ENCODE results near the gene TAS2R1.
"Not testable (repeated sequence)": the region's sequence is repeated elsewhere in the genome, so short reads cannot be mapped to it uniquely, and the experiment has no call there.

Gene TAS2R1

DNA sequence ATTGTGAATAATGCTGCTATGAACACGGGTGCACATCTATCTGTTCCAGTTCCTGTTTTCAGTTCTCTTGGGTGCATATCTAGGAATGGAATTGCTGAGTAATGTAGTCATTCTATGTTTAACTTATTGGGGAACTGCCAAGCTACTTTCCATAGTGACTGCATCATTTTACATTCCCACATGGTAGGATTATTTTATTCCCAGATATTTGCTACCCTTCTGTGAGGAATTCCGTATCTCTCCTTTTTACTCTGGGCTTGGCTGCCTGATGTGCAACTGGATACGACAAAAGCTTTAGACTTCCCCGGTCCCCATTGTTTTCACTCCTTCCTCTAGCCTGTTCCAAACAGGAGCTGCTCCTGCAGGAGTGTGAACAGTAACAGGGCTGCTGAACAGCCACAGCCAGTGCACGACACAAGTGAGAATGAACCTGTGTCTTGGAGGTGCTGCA lies 7.2 kb downstream of the TAS2R1 start:
- DNase-seq, result no peak

GRCh38 chr5:9621379-9621903 lies 8.7 kb downstream of the TAS2R1 start:
- no peak for DNase-seq

- DNase-seq, result no peak
Measured at GRCh38 chr5:9619331-9620092, 10.6 kb downstream of the TAS2R1 start.

- no peak for DNase-seq
Measured at GRCh38 chr5:9617739-9618504, 12.2 kb downstream of the TAS2R1 start.

GRCh38 chr5:9617221-9617620 lies 12.9 kb downstream of the TAS2R1 start:
- DNase-seq, result peak; percentile 18

GRCh38 chr5:9615331-9615730 lies 14.8 kb downstream of the TAS2R1 start:
- no peak for DNase-seq

DNA sequence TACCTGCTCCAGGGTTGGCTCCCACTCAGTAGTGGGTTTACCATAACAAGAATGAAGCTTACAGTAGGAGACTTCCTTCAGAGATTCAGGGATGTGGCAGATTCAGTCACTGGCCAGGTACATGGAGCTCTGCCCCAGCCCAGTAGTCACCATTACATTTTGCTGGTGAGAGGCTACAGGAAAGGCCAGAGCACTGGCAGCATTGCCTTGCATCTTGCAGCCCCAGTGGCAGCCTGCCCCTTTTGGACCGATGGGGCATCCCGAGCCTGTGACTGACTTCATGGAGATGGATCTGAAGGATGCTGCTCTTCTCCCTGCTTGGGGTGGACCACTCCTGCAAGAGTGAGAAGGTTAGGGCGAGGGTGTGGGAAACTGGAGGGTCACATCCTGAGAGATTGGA lies 16.8 kb downstream of the TAS2R1 start:
- no peak for DNase-seq

GRCh38 chr5:9610969-9611368 lies 19.2 kb downstream of the TAS2R1 start:
- no peak for DNase-seq

- DNase-seq, result no peak
Measured at GRCh38 chr5:9610364-9610763, 19.8 kb downstream of the TAS2R1 start.

GRCh38 chr5:9608093-9608492 lies 22.1 kb downstream of the TAS2R1 start:
- no peak for DNase-seq

GRCh38 chr5:9605041-9605838 lies 24.9 kb downstream of the TAS2R1 start:
- no peak for DNase-seq

GRCh38 chr5:9604416-9604815 lies 25.7 kb downstream of the TAS2R1 start:
- DNase-seq, result no peak

DNA sequence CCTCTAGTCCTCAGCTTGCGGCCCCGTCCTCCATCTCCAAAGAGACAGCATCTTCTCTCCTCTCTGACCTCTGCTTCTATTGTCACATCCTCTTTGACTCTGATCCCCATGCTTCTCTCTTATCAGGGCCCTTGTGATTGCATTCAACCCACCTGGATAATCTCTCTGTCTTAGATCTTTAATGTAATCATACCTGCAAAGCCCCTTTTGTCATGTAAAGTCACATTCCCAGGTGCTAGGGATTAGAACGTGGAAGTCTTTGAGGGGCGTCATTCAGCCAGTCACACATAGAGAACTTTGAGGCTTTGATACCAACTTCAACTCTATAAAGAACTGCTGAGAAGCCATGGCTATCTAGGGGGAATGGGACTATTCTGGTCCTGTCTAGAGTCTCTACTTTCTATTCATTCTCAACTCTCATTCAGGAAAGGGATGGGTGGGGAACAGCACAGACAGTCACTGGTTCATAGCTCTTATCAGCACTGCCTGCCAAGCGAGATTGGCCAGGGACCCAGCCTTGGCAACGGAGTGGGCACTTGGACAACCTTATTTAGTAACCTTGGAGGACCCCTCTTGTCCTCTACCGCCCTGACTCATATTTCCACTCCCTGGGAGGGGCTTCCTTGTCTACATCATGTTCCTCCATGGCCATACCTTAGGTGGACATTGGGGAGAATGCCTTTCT lies 29.0 kb downstream of the TAS2R1 start:
- no peak for DNase-seq

DNA sequence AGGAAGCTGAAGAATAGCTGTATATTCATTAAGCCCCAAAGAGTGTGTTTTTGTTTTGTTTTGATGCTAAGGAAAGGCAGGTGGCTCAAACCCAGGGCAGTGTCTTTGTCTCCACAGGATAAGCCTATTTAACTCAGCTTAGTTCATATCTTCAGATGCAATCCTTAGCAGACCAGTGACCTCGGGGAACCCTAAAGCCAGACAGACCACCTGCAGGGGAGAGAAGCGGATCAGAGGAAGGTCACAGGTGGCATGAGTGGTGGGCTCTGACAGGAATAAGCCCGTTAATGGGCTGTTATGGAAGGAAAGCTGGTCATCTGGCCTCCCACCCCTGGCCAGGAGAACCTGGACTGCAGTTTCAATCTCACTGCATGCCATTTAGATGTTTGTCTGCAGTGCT lies 30.8 kb downstream of the TAS2R1 start:
- DNase-seq, result no peak

DNA sequence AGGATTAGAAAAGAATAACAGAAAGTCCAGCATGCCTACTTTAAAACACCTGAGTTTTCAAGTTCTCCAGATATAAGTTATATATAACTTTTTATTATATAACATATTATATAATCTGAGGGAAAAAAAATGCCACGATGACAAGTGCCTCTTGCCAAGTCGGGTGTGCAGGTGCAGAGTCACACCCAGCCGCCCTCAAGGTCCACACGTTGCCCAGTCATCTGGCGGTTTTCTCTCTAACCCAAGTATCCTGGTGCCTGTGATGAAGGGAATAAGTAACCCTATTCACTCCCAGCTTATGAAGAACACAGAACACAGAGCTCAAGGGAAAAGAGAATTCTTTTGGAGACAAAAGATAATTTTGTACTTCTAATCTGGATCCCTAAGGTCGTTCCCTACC lies 31.8 kb downstream of the TAS2R1 start:
- DNase-seq, result not testable (repeated sequence)

DNA sequence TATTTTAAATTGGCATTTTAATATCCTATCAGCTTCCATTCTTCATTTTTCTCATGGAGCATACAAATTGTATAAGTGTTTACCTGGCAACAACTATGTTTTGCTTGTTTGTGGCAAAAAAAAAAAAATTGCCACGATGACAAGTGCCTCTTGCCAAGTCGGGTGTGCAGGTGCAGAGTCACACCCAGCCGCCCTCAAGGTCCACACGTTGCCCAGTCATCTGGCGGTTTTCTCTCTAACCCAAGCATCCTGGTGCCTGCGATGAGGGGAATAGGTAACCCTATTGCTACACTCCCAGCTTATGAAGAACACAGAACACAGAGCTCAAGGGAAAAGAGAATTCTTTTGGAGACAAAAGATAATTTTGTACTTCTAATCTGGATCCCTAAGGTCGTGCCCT lies 32.8 kb downstream of the TAS2R1 start:
- not testable (repeated sequence) for DNase-seq

GRCh38 chr5:9596824-9597223 lies 33.3 kb downstream of the TAS2R1 start:
- DNase-seq, result no peak

DNA sequence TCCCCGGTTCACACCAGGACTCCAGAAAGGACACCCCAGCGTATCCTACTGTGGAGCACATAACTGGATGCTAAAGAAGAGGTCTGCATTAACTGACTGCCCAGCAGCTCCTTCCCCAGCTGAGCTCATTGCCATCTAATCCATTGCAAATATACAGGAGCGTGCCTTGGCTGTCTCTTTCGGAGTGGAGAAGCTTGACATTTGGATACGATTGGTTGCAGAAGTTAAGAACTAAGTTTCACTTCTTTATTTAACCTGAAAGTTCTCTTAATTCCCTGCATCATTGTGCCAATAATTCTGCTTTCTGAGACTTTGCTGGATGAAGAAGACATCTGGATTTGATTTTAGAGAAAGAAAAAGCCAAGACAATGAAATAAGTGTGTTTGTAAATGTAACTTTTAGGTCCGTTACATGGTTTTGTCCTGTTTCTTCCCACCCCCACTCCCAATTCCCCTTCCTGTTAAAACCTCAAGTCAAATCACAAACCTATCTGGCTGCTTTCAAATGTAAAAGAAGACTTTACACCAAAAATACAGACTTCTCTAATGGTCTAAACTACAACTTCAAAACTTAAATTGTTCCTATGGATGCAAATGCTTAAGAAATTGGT lies 33.9 kb downstream of the TAS2R1 start:
- no peak for DNase-seq

DNA sequence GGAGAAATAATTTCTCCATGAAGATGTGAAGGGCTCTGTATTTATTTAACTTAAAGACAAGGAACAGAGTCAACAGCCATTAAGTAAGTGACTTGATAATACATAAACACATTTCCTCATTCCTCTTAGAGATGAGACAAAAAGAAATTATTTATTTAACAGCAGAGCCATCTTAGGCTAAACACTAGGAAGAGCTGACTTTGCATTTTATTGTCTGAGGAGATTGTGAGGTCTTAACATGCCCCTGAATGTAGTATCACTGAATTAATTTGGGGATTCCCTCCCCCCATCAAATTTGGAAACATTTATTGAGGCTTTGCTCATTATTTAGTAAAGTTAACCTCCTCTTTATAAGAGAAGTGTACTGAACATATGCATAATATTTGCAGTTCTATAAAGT lies 35.2 kb downstream of the TAS2R1 start:
- DNase-seq, result no peak

- no peak for DNase-seq
Measured at GRCh38 chr5:9589049-9589835, 40.9 kb downstream of the TAS2R1 start.

GRCh38 chr5:9588254-9588653 lies 41.9 kb downstream of the TAS2R1 start:
- no peak for DNase-seq
